ENCODE measurements around the gene ASPDH.
"Not testable (repeated sequence)": the region's sequence is repeated elsewhere in the genome, so short reads cannot be mapped to it uniquely, and the experiment has no call there.

Gene ASPDH

GRCh38 chr19:50478901-50479715, 34.6 kb downstream of the ASPDH start:
- DNase-seq (ENCODE audit: low read depth in 2 of 2) = no peak

DNA sequence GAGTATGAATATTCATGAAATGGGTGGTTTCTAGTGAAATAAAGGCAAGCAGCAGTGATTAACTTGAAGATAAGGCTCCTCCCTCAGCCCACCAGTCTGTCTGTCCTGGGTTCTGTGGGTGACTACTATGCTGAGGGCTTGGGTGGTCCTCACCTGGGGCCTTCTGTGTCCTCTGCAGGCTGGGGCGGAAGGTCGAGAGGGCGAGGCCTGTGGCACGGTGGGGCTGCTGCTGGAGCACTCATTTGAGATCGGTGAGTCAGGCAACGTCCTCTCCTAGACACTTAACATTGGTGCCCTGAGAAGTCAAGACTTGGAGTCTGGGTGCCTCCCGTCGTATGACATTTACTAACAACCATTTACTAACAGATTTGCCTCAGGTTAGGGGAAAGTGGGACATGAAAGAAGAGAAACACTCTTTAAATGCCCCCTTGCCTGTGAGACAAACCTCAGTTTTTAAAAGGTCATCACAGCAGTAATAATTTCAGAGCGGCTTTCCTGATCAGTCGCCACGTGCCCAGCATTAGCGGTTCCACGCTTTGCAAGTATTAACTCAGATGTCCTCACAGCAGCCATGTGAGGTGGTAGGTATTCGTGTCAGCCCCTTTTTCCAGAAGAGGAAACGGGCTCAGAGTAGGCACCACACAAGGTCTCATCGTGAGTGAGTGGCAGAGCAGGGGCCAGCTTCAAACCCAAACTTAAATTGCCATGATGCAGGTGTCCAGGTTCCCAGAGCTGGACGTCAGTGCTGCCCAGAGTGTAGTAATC, 35.8 kb downstream of the ASPDH start:
- no peak for DNase-seq (ENCODE audit: low read depth in 2 of 2)

- no peak for DNase-seq (ENCODE audit: low read depth in 2 of 2)
Observed at GRCh38 chr19:50476907-50477238, 36.8 kb downstream of the ASPDH start.

- DNase-seq (ENCODE audit: low read depth in 2 of 2) = peak; percentile 78 to 82
Observed at GRCh38 chr19:50476224-50476906, 37.3 kb downstream of the ASPDH start, which contains the start of the genes EMC10 and GARIN5A. EMC10 (plus strand) TSS chr19:50476507; CDS start chr19:50476545, 38 bp downstream. GARIN5A (minus strand) TSS chr19:50476848; CDS start chr19:50476388, 460 bp downstream.

GRCh38 chr19:50475736-50476223, 37.9 kb downstream of the ASPDH start:
- no peak for DNase-seq (ENCODE audit: low read depth in 2 of 2)

DNA sequence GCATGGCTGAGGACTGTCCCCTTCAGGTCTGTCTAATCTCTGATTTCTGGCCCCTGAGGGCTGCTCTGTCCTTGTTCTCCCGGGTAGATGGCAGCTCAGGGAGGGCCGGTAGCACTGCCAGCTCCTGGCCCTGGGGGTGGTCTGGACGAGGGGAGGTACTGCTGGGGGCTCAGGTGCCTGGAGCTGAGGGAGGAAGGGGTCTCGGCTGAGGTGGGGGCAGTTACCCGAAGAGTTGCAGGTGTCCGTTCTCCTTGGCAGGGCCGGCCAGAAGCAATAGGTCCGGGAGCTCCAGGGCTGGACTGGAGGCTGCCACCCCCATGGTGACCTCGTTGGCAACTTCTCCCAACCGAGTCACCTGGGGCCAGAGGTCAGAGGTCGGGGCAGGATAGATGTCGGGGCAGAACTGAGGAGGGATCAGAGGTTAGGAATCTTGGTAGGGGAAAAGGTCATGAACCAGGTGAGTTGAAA, 38.6 kb downstream of the ASPDH start:
- DNase-seq (ENCODE audit: low read depth in 2 of 2) = no peak

GRCh38 chr19:50473336-50473735, 40.4 kb downstream of the ASPDH start:
- DNase-seq (ENCODE audit: low read depth in 2 of 2) = not testable (repeated sequence)

- no peak for DNase-seq (ENCODE audit: low read depth in 2 of 2)
Observed at GRCh38 chr19:50468818-50469217, 44.9 kb downstream of the ASPDH start.

DNA sequence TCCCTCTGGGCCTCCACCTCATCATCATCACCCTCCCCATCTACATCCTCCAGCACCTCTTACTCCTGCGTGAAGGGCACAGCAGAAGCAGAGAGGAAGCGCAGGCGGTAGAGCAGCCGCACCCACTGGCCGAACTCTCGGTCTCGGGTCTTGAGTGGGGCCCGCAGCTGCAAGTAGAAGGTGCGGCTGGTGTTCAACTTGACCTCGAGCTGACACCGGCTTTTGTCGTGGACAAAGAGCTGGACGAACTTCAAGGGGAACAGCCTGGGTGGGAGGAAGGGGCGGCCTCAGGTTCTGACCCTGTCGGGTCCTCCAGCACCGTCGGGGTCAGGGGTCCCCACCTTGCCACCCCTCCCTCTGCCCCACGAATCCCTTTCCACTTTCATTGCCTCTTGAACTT, 46.1 kb downstream of the ASPDH start:
- no peak for DNase-seq (ENCODE audit: low read depth in 2 of 2)

DNA sequence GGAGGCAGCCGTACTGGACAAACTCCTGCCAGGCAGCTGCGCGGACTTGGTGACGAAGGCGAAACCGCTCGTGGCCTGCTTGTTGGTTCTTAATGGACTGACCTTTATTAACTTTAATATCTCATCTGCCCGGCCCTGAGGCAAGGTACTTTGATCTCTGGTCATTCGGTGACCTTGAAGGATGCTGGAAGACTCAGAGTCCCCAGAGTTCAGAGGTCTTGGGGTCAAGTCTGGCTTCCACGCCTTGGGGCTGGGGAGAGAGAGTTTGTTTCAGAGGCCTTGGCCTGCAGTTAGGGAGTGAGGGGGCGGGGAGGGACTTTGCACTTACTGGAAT, 47.0 kb downstream of the ASPDH start:
- no peak for DNase-seq (ENCODE audit: low read depth in 2 of 2)

GRCh38 chr19:50465986-50466705, 47.6 kb downstream of the ASPDH start:
- DNase-seq (ENCODE audit: low read depth in 2 of 2) = no peak

GRCh38 chr19:50465000-50465399, 48.7 kb downstream of the ASPDH start:
- DNase-seq (ENCODE audit: low read depth in 2 of 2) = no peak

GRCh38 chr19:50464348-50464747, 49.4 kb downstream of the ASPDH start:
- no peak for DNase-seq (ENCODE audit: low read depth in 2 of 2)

GRCh38 chr19:50462970-50463369, 50.7 kb downstream of the ASPDH start:
- DNase-seq (ENCODE audit: low read depth in 2 of 2) = no peak
